Ovary (tissue), 9 donors: ENCODE measurements around the gene ZFAND2A. TPM values are rescaled to one million over a fixed set of nuclear protein-coding genes. Genes with fewer than 3 reads are reported as not detected.

Experiments used
- DNase-seq, 5 donors: peaks; one replicate each; pipeline ENCODE4 v3.0.0-alpha.2; 2019 to 2020
- H3K27ac ChIP-seq, 2 donors: fragments of 200-600 bp; one replicate each; pipeline versions ENCODE4 v1.5.1 to v1.8.0; 2019 to 2022
- H3K27me3 ChIP-seq: fragments of 200-600 bp; one replicate; pipeline ENCODE4 v1.8.0; 2022
- H3K36me3 ChIP-seq: fragments of 200-600 bp; sonication (generic); one replicate; pipeline ENCODE4 v1.5.1; 2019
- H3K4me1 ChIP-seq: one replicate; pipeline ENCODE4 v1.8.1; 2013; ENCODE audit warnings: mild to moderate bottlenecking, moderate library complexity; ENCODE audit not compliant: insufficient read depth
- H3K4me3 ChIP-seq: fragments of 200-600 bp; sonication (generic); one replicate; pipeline ENCODE4 v1.5.1; 2017
- H3K9me3 ChIP-seq, 2 donors: fragments of 200-600 bp in 1 of 2; sonication (generic) in 1 of 2; one replicate each; pipeline versions ENCODE4 v1.5.1 to v1.8.1; 2013 to 2019; ENCODE audit warnings: mild to moderate bottlenecking in 1 of 2, moderate library complexity in 1 of 2
- EP300 ChIP-seq: sonication (generic); formaldehyde crosslinking; IDR thresholded peaks from one replicate; pipeline ENCODE4 v1.6.1; 2017; ENCODE audit warnings: antibody characterized with exemption
- POLR2A ChIP-seq: fragments of 450-650 bp; IDR thresholded peaks from one replicate; pipeline ENCODE4 v1.6.1; 2017; ENCODE audit warnings: antibody characterized with exemption, mild to moderate bottlenecking, moderate library complexity
- WGBS, 3 donors: extraction: QIAGEN DNeasy Blood & Tissue Kit in 1 of 3; methylation state at CpG; one replicate each; pipeline versions ENCODE4 v1.1.5 to v1.1.7; 2013 to 2017; 5-methylcytosine and 5-hydroxymethylcytosine counted together
- intact Hi-C, 4 donors: fragments of 100-400 bp; cut with DNase I; formaldehyde crosslinking; loops; one replicate each; pipeline versions ENCODE4 v1.11.0 to v1.15.1; 2022 to 2023
- polyA plus RNA-seq, 2 donors: library from polyadenylated mRNA; stranded (reverse); fragments of 200-250 nt in 1 of 2; fragments of 350-450 nt in 1 of 2; fragmentation: Illumina TruSeq in 1 of 2; extraction: RNeasy Lipid Tissue Mini Kit (QIAGEN cat#74804) in 1 of 2; gene quantifications; one replicate each; pipeline ENCODE4 v1.2.3, GENCODE V29; 2013 to 2014
- total RNA-seq, 7 donors: library from RNA; depleted of rRNA in 2 of 7; stranded (reverse); fragments of >200 nt in 2 of 7; fragmentation: NEBNext Ultra II Directional in 3 of 7; extraction: Animal tissue kit (Norgen Biotek cat#: 25700) in 3 of 7; gene quantifications; one replicate each; pipeline versions ENCODE4 v1.1.0 to v1.2.4, GENCODE V29; 2016 to 2023
- TF ChIP-seq, protein P1 (sequence below), 3 donors: fragments of 450-650 bp in 2 of 3; fragments of 200-600 bp in 1 of 3; IDR thresholded peaks; one replicate each; pipeline versions ENCODE4 v1.5.1 to v1.8.0; 2016 to 2022; ENCODE audit warnings: antibody characterized with exemption in 3 of 3, mild to moderate bottlenecking in 1 of 3
- donor health status: DM: no; HTN: no; CAD: no; lungs with moderate emphysema.
- donor health status: DM: no; HTN: no; CAD: no.
- donor health status: Bipolar disorder and iron deficiency.
- donor health status: DM: yes; HTN: yes; CAD: no.
- donor health status: DM: no; HTN: no; CAD: no.
- donor health status: DM: yes; HTN: yes; CAD: no.

The ZFAND2A gene
- total and polyA plus RNA-seq, 9 donors: 8.1 to 34.9 (median 18.2) TPM

DNA sequence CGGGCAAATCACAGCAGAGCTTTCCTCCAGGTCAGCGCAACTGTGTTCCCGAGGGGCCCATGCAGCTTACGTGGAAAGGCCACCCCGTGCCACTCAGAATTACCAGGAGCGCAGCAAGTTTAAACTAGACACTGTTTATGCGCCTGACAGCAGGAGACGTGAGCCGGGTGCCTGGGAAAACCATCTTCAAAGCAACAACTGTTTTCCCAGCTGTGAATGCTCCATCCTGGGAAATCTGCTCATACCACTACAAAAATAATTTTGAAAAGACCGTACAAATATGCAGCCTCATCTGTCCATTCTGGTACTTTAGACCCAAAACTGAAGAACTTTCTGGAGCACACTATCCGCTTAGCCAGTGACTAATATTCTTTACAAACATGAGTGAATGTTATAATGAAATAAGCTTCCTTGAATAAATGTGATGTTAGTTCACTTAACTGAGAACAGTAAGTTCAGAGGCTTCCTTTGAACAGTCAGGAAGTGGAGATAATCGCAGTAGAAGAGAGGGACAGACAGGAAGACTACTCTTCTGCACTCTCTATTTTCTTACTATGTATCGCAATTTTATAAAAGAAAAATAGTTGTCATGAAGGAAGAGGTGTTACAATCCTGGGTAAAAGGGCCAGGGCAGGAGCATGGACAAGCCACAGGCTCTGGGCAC, 55.3 kb downstream of the ZFAND2A start:
- Histone ChIP-seq H3K9me3 (no peaks in the 10 kb centered on the region), H3K4me1 (no peaks in the 10 kb centered on the region), H3K36me3 (no peaks in the 10 kb centered on the region), H3K4me3 (no peak overlapping the region), H3K27ac (no peak overlapping the region), H3K27me3 (no peaks in the 10 kb centered on the region)
- intact Hi-C loops: no loop called here
- no peak for DNase-seq
- TF ChIP-seq, protein P1, sequence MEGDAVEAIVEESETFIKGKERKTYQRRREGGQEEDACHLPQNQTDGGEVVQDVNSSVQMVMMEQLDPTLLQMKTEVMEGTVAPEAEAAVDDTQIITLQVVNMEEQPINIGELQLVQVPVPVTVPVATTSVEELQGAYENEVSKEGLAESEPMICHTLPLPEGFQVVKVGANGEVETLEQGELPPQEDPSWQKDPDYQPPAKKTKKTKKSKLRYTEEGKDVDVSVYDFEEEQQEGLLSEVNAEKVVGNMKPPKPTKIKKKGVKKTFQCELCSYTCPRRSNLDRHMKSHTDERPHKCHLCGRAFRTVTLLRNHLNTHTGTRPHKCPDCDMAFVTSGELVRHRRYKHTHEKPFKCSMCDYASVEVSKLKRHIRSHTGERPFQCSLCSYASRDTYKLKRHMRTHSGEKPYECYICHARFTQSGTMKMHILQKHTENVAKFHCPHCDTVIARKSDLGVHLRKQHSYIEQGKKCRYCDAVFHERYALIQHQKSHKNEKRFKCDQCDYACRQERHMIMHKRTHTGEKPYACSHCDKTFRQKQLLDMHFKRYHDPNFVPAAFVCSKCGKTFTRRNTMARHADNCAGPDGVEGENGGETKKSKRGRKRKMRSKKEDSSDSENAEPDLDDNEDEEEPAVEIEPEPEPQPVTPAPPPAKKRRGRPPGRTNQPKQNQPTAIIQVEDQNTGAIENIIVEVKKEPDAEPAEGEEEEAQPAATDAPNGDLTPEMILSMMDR (IDR thresholded peaks at IDR 0.05): no peak
- TF ChIP-seq POLR2A (no peak), EP300 (no peak)
- 71 to 84% (median 79%) methylated on average over 13 of the region's 13 CpGs for WGBS, 3 donors

DNA sequence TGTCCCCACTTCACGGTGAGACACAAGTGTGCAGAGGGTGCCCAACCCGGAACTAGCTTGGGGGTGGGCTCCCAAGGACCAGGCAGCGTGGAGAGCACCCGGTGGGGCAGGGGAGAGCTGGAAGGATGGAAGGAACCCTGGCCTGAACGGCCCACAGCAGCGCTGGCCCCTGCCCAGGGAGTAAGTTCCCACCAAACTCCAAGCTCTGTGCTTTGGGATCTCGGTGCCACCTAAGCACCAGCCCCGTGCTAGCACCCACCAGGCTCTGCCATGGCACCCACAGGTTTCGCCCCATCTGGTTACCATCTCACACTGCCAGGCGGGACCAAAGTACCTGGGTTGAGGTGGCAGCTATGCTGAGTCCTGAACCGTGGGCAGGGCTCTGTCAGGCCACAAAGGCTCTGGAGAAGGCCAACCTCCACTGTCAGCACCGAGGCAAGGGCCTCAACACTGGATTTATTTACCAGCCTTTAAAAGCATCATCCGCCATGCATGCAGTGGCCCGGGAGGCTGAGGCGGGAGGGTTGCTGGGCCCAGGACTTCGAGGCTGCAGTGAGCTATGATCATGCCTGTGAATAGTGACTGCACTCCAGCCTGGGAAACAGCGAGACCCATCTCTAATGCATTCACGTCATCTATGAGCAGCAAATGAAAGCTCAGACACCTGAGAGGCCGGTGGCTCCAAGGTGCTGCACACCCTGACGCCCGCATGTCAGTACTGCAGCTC, 56.0 kb downstream of the ZFAND2A start:
- Histone ChIP-seq H3K27me3 (no peaks in the 10 kb centered on the region), H3K9me3 (no peaks in the 10 kb centered on the region), H3K27ac (no peak overlapping the region), H3K4me1 (no peaks in the 10 kb centered on the region), H3K4me3 (no peak overlapping the region), H3K36me3 (no peaks in the 10 kb centered on the region)
- no peak for DNase-seq
- 91 to 93% (median 93%) methylated on average over 21 of the region's 21 CpGs for WGBS, 3 donors
- no peak for TF ChIP-seq POLR2A
- TF ChIP-seq, protein P1 (IDR thresholded peaks at IDR 0.05): no peak
- TF ChIP-seq EP300: no peak
- intact Hi-C loops: no loop called here

DNA sequence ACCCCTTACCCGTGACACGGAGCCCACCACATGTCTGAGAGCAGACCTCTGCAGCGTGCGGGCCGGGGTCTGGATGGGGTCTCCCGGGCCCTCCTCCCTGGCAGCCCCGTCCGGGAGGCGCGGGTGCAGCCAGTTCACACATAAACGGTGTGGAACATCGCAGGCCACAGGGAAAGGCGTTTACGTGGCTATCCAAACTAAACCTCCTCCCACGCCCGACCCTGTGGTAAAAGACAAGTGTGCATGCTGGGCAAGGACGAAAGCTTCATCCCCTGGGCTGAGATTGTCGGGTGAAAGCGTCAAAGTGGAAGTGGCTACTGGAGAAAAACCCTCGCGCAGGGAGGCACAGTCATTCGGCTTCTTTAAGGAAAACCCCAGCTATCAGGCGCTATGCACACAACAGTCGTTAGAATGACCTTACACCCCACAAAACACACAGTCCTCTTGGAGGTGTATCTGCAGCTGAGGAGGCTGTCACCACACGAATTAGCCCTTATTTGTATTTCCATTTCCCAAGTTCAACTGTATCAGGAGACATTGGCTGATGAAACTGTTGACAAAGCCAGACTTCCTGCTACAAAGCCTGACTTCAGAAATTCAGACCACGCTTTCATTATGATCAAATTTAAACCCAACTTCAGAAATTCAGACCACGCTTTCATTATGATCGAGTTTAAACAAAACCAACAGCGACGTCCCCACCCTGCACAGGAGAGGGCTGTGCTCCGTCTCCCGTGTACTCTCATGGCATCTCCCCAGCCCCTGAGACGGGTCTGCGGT, 56.8 kb downstream of the ZFAND2A start:
- no peak for DNase-seq
- Histone ChIP-seq H3K4me1 (no peaks in the 10 kb centered on the region), H3K27ac (no peak overlapping the region), H3K27me3 (no peaks in the 10 kb centered on the region), H3K9me3 (no peaks in the 10 kb centered on the region), H3K36me3 (no peaks in the 10 kb centered on the region), H3K4me3 (no peak overlapping the region)
- intact Hi-C loops: no loop called here
- TF ChIP-seq EP300 (no peak), POLR2A (no peak)
- TF ChIP-seq, protein P1 (IDR thresholded peaks at IDR 0.05): no peak
- 85 to 89% (median 87%) methylated on average over 34 of the region's 34 CpGs for WGBS, 3 donors

Other genes starting within 250 kb of the ZFAND2A start
- 10 to 100 TPM in 1 of 7 donors, 1 to 10 TPM in 5, under 1 TPM in 1; 0.96 to 16.4 (median 3.6) TPM for gene ADAP1, start 205.5 kb downstream of the ZFAND2A start, total RNA-seq
- 1 to 10 TPM in 1 of 2 donors, under 1 TPM in 1; 0.52 to 3.5 TPM for gene ADAP1, start 205.5 kb downstream of the ZFAND2A start, polyA plus RNA-seq
- gene COX19, start 184.6 kb downstream of the ZFAND2A start, total RNA-seq: 10 to 100 TPM in 6 of 7 donors, 1 to 10 TPM in 1; 9.0 to 15.2 (median 10.5) TPM
- 1 to 10 TPM; 6.7 to 6.8 TPM for gene COX19, start 184.6 kb downstream of the ZFAND2A start, polyA plus RNA-seq
- 1 to 10 TPM in 6 of 7 donors, not detected in 1; 1.3 to 5.2 (median 2.8) TPM for gene CYP2W1, start 177.0 kb downstream of the ZFAND2A start, total RNA-seq
- gene CYP2W1, start 177.0 kb downstream of the ZFAND2A start, polyA plus RNA-seq: under 1 TPM in 1 of 2 donors, not detected in 1; 0.64 TPM
- gene GPR146, start 115.7 kb downstream of the ZFAND2A start, total RNA-seq: 10 to 100 TPM in 3 of 7 donors, 1 to 10 TPM in 4; 6.1 to 20.1 (median 8.4) TPM
- gene GPR146, start 115.7 kb downstream of the ZFAND2A start, polyA plus RNA-seq: 10 to 100 TPM in 1 of 2 donors, 1 to 10 TPM in 1; 7.9 to 25.0 TPM
- gene GPER1, start 72.1 kb downstream of the ZFAND2A start, total RNA-seq: 1 to 10 TPM in 6 of 7 donors, under 1 TPM in 1; 0.48 to 7.5 (median 3.2) TPM
- 1 to 10 TPM; 2.0 to 2.9 TPM for gene GPER1, start 72.1 kb downstream of the ZFAND2A start, polyA plus RNA-seq
- not detected for gene UNCX, start 72.7 kb upstream of the ZFAND2A start, total RNA-seq
- not detected for gene UNCX, start 72.7 kb upstream of the ZFAND2A start, polyA plus RNA-seq